CD1c-positive myeloid dendritic cell (primary cell): ENCODE measurements around the gene LYRM2.
A peak's percentile ranks its signal among the peaks of the same experiment; 100 is the strongest.

Source experiments
- DNase-seq: peaks from one replicate; pipeline ENCODE4 v3.0.0-alpha.2; 2016; ENCODE audit errors: extremely low spot score

LYRM2 gene

DNA sequence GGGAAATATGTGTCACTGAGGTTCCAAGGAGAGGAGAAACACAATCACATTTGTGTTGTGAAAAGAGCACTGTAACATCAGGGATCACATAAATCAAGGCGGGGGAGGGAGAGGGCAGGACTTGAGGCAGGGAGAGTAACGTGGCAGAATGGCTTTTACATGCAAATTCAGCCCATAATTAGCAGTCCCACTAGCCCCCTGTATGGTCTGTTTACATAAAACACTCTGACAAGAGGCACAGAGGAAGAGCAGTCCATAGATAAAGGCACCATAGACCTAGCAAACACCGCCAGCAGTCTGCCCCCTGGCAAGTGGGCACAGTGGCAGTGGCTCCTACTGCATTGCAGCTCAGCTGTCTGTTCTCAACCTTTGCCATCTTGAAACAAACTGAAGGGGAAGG lies 82.7 kb downstream of the LYRM2 start:
- DNase-seq, result no peak

DNA sequence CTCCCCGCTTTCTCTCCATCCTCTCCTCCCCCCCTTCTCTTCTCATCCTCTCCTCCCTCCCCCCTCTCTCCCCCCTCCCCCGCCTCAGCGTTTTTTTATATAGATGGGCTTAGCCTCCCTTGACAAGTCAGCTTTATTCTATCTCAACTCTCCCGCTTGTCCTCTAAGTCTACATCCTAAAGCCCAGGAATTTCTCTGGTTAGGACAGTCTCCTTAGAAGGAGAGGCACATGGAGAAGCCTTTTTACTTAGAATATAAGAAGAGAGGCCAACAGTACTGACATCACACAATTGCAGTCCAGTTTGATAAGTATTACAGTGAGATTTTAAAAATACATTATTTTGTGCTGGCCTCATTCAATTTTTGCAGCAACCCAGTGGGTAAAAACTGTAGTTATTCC lies 83.5 kb downstream of the LYRM2 start:
- no peak for DNase-seq

DNA sequence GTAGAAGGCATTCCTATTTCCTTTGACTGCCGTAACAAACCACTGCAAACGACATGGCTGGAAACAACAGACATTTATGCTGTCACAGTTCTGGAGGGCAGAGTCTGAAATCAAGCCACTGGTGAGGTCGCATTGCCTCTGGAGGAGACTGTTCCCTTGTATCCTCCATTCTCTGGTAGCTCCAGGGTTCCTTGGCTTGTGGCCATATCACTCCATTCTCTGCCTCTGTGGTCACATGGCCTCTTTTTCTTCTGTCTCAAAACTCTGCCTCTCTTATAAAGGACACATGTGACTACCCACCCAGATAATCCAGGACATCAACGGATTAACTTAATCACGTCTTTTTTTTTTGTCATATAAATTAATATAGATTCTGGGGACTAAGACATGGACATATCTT lies 84.4 kb downstream of the LYRM2 start:
- DNase-seq, result no peak

- DNase-seq, result no peak
Observed at GRCh38 chr6:89553431-89553830, 85.1 kb downstream of the LYRM2 start.

GRCh38 chr6:89547281-89547680 lies 91.3 kb downstream of the LYRM2 start:
- DNase-seq, result no peak

- DNase-seq, result no peak
Observed at GRCh38 chr6:89542866-89543265, 95.7 kb downstream of the LYRM2 start.

- DNase-seq, result no peak
Observed at GRCh38 chr6:89542081-89542857, 96.3 kb downstream of the LYRM2 start.

DNA sequence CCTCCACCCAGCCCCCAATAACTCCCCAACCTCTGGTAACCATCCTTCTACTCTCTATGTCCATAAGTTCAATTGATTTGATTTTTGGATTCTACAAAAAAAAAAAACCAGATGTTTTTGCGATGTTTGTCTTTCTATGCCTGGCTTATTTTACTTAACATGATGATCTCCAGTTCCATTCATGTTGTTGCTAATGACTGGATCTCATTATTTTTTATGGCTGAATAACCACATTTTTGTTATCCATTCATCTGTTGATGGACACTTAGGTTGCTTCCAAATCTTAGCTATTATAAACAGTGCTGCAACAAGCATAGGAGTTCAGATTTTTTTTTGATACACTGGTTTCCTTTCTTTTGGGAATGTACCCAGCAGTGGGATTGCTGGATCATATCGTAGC lies 98.8 kb downstream of the LYRM2 start:
- DNase-seq, result no peak

- no peak for DNase-seq
Observed at GRCh38 chr6:89536231-89536630, 102.3 kb downstream of the LYRM2 start.

DNA sequence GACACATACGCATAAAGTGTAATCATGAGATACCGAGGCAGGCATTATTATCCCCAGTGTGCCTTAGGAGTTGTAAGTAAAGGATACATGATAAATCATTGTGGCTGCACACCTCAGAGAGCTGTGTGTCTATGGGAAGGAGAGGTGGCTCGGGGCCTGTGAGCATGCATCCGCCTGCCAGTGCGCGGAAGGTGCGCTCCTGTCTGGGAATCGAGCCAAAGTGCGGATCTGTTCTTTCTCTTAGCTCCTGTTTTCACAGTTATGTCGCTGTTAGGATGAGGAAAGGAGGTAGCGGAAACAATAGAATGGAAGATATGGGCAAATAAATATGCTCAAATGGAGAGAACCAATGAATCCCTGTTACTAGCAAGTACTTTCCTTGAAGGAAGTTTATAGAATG lies 107.6 kb downstream of the LYRM2 start:
- DNase-seq, result no peak

DNA sequence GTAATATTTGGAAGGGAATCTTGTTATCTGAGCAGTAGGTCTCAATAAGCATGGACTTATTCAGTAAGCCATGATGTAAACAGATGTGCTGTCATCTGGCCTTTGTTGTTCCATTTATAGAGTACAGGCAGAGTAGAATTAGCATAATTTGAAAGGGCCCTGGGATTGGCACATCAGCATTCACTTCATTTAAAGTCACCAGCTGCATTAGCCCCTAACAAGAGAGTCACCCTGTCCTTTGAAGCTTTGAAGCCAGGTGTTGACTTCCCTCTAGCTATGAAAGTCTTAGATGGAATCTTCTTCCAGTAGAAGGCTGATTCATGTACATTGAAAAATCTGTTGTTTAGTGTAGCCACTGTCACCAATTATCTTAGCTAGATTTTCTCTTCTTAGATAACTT lies 109.7 kb downstream of the LYRM2 start:
- DNase-seq, result no peak

DNA sequence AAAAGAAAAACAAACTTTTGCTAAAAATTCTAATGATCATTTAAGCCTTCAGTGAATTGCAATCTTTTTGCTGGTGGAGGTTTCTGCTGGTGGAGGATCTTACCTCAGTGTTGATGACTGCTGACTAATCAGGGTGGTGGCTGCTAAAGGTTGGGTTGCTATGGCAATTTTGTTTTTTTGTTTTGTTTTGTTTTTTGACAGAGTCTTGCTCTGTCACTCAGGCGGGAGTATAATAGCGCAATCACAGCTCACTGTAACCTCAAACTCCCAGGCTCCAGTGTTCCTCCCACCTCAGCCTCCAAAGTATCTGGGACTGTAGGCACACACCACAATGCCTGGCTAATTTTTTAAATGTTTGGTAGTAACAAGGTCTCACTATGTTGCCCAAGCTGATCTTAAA lies 110.9 kb downstream of the LYRM2 start:
- DNase-seq, result peak; percentile 6

GRCh38 chr6:89526563-89526869 lies 112.0 kb downstream of the LYRM2 start:
- no peak for DNase-seq

DNA sequence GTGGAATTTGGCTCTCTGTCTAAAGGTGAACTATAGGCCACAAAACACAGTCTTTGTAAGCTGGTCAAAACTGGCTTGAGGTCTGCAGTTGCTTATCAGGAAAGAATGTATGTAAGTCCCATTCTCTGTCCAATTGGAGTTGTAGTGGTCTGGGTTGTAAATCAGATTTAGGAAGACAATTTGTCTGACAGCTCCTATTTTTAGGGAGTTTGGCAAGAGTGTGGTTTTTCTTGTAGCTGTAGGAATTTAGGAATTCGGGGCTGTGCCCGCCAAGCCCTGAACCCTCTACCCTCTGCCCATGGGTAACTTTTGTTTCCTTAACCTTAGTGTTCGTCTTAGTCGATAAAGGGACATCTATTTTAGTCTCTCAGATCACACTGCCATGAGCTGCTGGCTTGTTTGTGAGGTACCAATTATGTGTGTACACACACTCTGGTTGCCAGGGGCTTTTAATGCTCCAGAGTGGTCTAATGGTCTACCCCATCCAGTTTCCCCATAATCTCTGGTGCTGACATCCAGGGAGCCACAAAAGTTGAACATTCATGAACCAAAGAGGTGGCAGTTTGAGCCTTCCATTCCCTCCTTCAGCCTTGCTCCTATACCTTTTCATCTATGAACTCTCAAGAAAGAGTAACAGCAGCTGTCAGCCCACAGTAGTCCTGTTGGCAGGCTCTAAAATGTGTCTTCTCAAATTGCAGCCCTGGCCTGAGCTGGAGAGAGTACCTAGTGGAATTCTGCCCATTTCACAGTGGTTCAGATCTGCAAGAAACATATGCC lies 112.6 kb downstream of the LYRM2 start:
- no peak for DNase-seq

DNA sequence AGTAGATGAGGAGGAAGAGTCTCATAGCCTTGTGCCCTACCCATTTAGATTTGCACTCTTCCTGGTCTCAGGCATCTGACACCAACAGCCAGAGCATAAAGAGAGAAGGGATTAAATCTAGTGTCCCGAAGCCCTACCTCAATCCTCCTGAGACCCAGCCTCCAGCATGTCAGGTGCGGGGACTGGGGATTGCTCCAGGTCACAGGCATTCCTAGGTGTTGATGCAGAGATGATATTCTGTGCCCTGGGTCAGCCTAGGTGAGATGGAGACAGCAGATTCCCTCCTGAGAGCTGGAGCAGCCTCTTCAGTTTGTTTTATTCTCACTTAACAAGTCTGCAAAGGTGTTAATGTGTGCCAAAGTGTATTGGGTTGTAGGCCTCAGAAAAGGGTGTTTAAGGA lies 115.8 kb downstream of the LYRM2 start:
- DNase-seq, result no peak

DNA sequence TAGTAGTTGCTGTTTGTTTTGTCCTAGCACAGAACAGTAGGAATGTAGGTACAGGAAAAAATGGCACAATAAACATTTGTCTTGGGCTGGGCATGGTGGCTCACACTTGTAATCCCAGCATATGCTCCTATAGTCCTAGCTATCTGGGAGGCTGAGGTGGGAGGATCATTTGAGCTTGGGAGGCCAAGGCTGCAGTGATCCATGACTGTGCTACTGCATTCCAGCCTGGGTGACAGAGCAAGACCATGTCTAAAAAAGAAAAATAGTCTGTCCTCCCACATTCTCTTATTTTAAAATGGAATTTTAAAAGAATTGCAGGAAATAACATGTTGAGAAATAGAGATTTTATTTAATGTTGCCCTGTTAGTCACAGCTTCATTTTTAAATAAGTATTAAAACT lies 117.8 kb downstream of the LYRM2 start:
- DNase-seq, result no peak

- no peak for DNase-seq
Observed at GRCh38 chr6:89518352-89519055, 120.0 kb downstream of the LYRM2 start.
